Measurements from ENCODE around the gene GRID1.

Gene GRID1

GRCh38 chr10:86334488-86335085 is 32.0 kb downstream of the GRID1 start:
- no peak for DNase-seq

- no peak for DNase-seq
Observed at GRCh38 chr10:86333826-86334487, 32.6 kb downstream of the GRID1 start.

- no peak for DNase-seq
Observed at GRCh38 chr10:86331861-86332260, 34.7 kb downstream of the GRID1 start.

GRCh38 chr10:86330778-86331763 is 35.5 kb downstream of the GRID1 start:
- DNase-seq = no peak

- no peak for DNase-seq
Observed at GRCh38 chr10:86329896-86330680, 36.5 kb downstream of the GRID1 start.

GRCh38 chr10:86329093-86329710 is 37.4 kb downstream of the GRID1 start:
- no peak for DNase-seq

GRCh38 chr10:86327954-86328725 is 38.5 kb downstream of the GRID1 start:
- no peak for DNase-seq

- no peak for DNase-seq
Observed at GRCh38 chr10:86325158-86325557, 41.4 kb downstream of the GRID1 start.

GRCh38 chr10:86321568-86321967 is 45.0 kb downstream of the GRID1 start:
- no peak for DNase-seq

- DNase-seq = no peak
Observed at GRCh38 chr10:86319676-86320075, 46.9 kb downstream of the GRID1 start.

- no peak for DNase-seq
Observed at GRCh38 chr10:86317949-86318725, 48.5 kb downstream of the GRID1 start.

GRCh38 chr10:86316990-86317389 is 49.6 kb downstream of the GRID1 start:
- no peak for DNase-seq

GRCh38 chr10:86316274-86316835 is 50.2 kb downstream of the GRID1 start:
- DNase-seq = no peak

- DNase-seq = no peak
Observed at GRCh38 chr10:86315549-86315942, 51.0 kb downstream of the GRID1 start.

GRCh38 chr10:86314616-86315548 is 51.7 kb downstream of the GRID1 start:
- DNase-seq = no peak

GRCh38 chr10:86313621-86314041 is 53.0 kb downstream of the GRID1 start:
- DNase-seq = no peak

- no peak for DNase-seq
Observed at GRCh38 chr10:86312701-86313270, 53.8 kb downstream of the GRID1 start.

- DNase-seq = no peak
Observed at GRCh38 chr10:86311906-86312305, 54.7 kb downstream of the GRID1 start.

- no peak for DNase-seq
Observed at GRCh38 chr10:86311190-86311589, 55.4 kb downstream of the GRID1 start.
